ENCODE measurements around the gene TAT. TPM values are rescaled to one million over a fixed set of nuclear protein-coding genes. Genes with fewer than 3 reads are reported as not detected.

Gene TAT
- total RNA-seq (2022; extraction: Qiagen RNA extraction) = 0.02 to 0.06 TPM (median 0.04 TPM) in 3 of 5 replicates, not detected in the others

GRCh38 chr16:71576971-71577370 is at the start of gene TAT:
Gene TAT (minus strand): TSS chr16:71577092. CDS start chr16:71576415, 677 bp downstream.

GRCh38 chr16:71626018-71626857 is 49.3 kb upstream of the TAT start, which contains the start of gene MARVELD3:
Gene MARVELD3 (plus strand): TSS chr16:71626184. CDS start chr16:71626230, 46 bp downstream.

DNA sequence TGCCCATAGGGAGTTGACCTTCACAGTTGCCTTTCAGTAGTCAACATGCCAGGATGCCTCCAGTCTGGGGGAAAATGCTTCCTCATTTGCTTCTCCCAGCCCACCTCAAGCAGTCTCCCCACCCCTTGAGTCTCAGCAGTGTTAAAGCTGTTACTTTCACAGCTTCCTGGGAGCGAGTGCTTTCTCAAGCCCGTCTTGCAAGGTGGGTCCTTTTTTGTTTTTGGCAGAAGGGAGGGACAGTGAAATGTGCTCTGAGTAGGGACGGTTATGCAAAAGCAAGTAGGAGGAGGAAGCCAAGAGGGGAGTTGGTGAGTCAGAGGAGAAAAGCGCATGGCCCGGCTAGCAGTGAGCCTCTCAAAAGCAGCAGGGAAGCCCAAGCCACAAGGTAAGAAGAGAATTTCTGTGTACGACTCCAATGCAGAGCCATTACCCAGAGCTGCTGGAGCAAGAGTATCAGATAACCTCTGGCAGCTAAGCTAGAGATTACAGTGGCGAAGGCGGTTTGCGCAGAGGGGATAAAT is 50.7 kb downstream of the TAT start, which contains the start of gene CHST4:
CHST4 (plus strand) TSS at position 316 of the 521 bp plus-strand sequence. CDS start 10,252 bp downstream, outside the sequence.

Other genes starting within 250 kb of the TAT start
- gene CALB2, start 218.4 kb downstream of the TAT start, total RNA-seq (2022; extraction: Qiagen RNA extraction) = 3.8 to 6.3 TPM (median 5.3 TPM) in 5 replicates
- not detected in 5 replicates for gene TLE7, start 135.0 kb downstream of the TAT start, total RNA-seq (2022; extraction: Qiagen RNA extraction)
- gene ZNF23, start 114.8 kb downstream of the TAT start, total RNA-seq (2022; extraction: Qiagen RNA extraction) = 5.5 to 6.4 TPM (median 6.0 TPM) in 5 replicates
- gene ZNF19, start 87.8 kb downstream of the TAT start, total RNA-seq (2022; extraction: Qiagen RNA extraction) = 1.4 to 1.8 TPM (median 1.5 TPM) in 5 replicates
- gene CHST4, start 50.7 kb downstream of the TAT start, total RNA-seq (2022; extraction: Qiagen RNA extraction) = 0.05 TPM in 1 of 5 replicates, not detected in the others
- gene MARVELD3, start 49.1 kb upstream of the TAT start, total RNA-seq (2022; extraction: Qiagen RNA extraction) = 0.22 to 0.42 TPM (median 0.38 TPM) in 5 replicates
- 10.4 to 15.9 TPM (median 13.0 TPM) in 5 replicates for gene PHLPP2, start 147.6 kb upstream of the TAT start, total RNA-seq (2022; extraction: Qiagen RNA extraction)
- 43.6 to 61.9 TPM (median 55.2 TPM) in 5 replicates for gene AP1G1, start 231.7 kb upstream of the TAT start, total RNA-seq (2022; extraction: Qiagen RNA extraction)